Right lung (tissue), 10 donors: ENCODE data around the gene RAD51AP2. TPM values are rescaled to one million over a fixed set of nuclear protein-coding genes. Genes with fewer than 3 reads are reported as not detected.
"Not testable (repeated sequence)": the region's sequence is repeated elsewhere in the genome, so short reads cannot be mapped to it uniquely, and the experiment has no call there.

Source experiments
- DNase-seq, 2 donors: peaks; one replicate each; pipeline ENCODE4 v3.0.0-alpha.2; 2013
- long read RNA-seq, 8 donors: transcript quantifications; one replicate each; lab custom pipeline, GENCODE V29; 2026
- polyA plus RNA-seq, 5 donors: library from polyadenylated mRNA; unstranded; fragments of 120-200 nt; gene quantifications; one replicate each; pipeline versions ENCODE4 v1.2.1 to v1.2.3, GENCODE V29; 2013; ENCODE audit warnings: inconsistent platforms in 1 of 5, low replicate concordance in 1 of 5; ENCODE audit not compliant: insufficient read length in 5 of 5, insufficient read depth in 1 of 5

The RAD51AP2 gene
- under 1 TPM; 0.38 to 0.84 (median 0.69) TPM for polyA plus RNA-seq
- long read RNA-seq, donor 1: 0 reads
- long read RNA-seq, donor 2: 0 reads
- long read RNA-seq, donor 3: 0 reads
- long read RNA-seq, donor 4: 0 reads
- long read RNA-seq, donor 5: 0 reads
- long read RNA-seq, donor 6: 0 reads
- long read RNA-seq, donor 7: 0 reads
- long read RNA-seq, donor 8: 0 reads

DNA sequence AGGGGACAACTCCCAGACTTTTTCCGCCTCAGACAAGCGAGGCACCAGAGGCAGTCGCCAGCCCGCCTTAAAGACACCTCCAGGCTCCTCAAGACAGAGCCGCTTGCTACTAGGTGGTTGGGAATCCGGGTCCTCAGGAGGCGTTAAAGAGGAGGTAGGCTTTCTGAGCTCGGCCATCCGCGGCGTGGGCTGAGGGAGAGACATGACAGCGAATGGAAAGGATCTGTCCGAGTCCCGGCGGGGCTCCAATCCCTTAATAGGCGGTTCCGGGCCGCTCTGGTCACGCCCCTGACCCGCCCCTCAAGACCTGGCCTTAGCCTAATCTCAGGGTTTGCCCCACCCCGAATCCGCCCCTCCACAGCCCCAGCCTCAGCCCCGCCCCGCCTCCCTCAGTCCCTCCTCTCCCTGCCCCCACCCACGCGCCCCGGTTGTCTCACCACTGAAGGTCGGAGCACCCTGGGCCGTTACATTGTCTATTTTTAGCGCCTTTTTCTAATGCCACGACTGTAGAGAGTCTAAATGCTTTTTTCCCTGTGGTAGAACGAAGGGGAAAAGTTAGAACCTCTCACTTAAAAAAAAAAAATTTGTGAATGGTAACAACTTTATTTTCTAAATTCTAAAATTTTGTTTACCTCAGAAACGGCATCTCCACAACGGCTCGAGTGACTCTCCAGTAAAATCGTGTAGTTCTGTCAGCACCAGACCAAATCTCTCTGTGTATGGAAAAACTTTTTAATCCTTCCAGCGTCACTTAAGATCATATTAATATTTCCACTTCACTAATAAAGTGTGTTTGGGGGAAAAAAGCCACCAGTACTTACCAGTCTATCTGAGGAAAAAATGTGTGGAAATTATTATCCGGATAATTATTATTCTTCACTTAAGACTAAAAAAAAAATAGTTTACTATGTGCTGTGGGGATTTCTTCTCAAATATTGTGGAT is at the start of gene RAD51AP2:
RAD51AP2 (minus strand) TSS at position 229 of the 943 bp plus-strand sequence; CDS start at position 204, 25 bp downstream.
- DNase-seq: peak; percentile 86

DNA sequence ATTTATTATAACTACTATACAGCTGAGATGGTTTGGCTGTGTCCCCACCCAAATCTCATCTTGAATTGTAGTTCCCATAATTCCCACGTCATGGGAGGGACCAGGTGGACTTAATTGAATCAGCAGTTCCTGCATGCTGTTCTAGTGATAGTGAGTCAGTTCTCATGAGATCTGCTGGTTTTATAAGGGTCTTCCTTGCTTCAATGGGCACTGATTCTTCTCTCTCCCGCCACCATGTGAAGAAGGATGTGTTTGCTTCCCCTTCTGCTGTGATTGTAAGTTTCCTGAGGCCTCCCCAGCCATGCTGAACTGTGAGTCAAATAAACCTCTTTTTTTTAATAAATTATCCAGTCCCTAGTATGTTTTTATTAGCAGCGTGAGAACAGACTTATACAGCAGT is 47.5 kb upstream of the RAD51AP2 start:
- not testable (repeated sequence) for DNase-seq

DNA sequence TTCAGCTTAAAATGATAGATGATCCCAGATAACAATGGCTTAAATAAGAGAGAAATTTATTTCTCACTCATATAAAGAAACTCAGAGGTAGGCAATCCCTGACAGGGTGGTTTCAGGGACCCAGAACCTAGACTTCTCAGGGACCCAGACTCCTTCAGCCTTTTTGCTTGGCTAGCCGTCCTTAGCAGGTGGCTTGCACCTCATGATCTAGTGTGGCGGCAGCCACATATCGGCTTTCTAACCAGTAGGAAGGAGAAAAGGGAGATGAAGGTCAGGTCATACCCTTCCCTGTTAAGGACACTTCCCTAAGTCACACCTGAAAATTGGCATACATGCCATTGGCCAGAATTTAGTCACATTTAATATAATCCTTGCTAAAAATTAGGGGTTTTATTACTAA is 40.6 kb upstream of the RAD51AP2 start:
- DNase-seq: no peak

DNA sequence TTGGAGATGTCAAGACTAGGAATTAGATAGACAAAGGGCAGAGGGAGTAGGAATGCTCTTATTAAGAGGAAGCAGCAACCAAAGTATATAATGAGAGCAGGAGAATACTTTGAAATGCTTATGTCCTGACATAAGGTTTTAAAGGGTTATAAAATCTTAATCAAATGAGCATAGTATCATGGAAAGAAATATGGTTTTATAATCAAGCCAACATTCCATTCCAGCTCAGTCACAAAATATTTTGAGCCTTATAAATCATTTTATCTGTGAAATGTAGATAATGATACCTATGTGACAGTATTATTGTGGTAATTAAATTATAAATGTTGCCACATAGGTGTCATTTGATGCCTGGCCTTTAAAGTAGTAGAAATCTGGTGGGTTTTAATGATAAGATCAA is 39.8 kb upstream of the RAD51AP2 start:
- DNase-seq: no peak

DNA sequence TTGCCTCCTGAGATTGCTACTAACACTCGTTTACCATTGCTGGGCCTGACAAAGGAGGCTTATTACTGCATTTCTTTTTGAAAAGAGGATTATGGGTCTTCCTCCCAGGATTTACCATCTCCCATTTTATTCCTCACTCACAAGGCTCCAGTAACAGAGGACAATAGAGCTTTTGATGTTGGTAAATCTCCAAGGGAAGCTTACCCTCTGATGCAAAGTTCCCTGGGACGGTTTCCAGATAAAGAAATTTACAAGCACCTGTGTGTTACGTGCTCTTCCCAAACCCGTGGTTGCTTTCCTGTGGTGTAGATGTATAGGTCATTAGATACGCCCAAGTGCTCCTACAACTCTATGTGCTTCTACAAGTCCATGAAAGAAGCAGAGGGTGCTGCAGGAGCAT is 39.4 kb upstream of the RAD51AP2 start:
- no peak for DNase-seq

DNA sequence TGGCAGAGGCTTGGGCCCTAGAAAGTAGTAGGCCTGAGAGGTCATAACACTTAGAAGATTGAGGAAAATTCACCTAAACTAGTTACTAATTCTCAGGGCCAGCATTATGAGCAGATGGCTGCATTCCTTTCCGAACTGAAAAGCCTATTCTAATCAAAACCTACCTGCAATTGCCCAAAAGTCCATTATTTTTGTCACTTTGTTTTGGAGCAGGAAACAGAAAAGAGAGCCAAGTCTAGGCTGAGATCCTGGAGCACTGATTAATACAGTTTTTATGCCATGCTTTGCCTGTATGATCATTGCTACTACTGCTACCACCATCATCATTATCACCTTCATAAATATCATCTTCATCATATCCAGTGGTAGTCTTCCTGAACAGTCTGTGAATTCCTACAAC is 36.9 kb upstream of the RAD51AP2 start:
- DNase-seq: no peak

- no peak for DNase-seq
Measured at GRCh38 chr2:17550907-17551306, 32.7 kb upstream of the RAD51AP2 start.

- no peak for DNase-seq
Measured at GRCh38 chr2:17547737-17548136, 29.5 kb upstream of the RAD51AP2 start.

- no peak for DNase-seq
Measured at GRCh38 chr2:17547237-17547636, 29.0 kb upstream of the RAD51AP2 start.

- no peak for DNase-seq
Measured at GRCh38 chr2:17545680-17546613, 27.7 kb upstream of the RAD51AP2 start.

GRCh38 chr2:17544256-17544655 is 26.0 kb upstream of the RAD51AP2 start:
- DNase-seq: no peak

DNA sequence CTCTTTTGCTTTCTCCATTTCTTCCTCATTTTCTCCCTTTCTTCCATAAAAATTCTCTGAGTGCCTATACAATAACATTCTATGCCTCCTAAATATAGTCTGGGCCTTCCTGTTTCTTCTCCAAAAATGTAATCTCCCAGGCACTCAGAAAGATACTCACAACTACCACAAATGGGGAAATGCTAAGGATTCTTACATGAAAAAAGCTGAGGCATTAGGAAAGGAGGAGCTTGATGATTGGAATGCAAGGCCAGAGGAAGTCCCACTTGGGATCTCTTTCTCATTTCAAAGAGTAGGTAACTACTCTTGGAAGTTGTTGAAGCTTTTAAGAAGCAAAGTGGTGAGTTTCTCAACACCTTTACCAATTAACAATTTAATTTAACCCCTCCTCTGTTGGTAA is 25.6 kb upstream of the RAD51AP2 start:
- DNase-seq: no peak

DNA sequence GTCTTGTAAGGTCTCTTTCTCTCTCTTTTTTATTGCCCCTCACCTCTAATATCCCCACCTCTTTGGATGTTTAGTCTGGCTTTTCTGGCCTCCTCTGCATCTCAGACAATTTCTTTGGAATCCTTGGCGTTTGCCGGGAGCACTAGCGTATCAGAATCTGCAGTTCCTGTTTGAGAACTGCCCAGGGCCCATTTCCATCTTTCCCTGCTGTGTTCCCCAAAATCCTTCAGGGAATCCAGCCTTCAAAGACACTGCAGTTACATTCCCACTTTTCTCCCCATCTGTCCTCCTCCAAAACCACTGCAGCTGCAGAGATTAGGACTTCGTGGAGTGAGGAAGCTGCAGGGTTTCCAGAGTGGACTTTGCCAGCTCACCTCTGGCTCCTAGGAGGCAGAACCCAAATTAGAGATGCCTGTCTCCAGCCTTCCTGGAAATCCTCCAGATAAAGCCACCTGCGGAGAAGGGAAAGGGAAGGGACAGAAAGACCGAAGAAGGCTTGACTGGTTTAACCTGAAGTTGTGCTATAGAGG is 25.0 kb upstream of the RAD51AP2 start:
- no peak for DNase-seq

GRCh38 chr2:17542471-17542870 is 24.2 kb upstream of the RAD51AP2 start:
- DNase-seq: no peak

DNA sequence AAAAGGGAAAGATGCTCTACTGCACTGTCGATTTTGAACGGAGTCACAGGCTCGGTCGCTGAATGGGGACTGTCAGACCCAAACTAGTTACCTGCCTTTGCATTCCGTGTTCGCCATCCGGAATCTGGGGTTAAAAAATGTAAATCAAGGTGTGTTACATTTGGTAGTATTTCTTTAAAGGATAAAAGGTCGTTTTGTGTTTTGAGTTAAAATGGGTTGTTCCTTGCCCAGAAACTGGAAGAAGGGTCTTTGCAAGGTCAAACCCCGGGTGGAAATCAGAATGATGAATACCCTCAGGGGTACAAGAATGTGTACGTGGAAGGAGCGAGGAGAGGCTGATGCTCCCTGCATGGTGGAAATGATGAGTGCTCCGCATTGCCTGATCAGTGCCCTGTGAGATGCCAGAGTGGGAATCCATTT is 23.3 kb upstream of the RAD51AP2 start:
- DNase-seq: no peak

DNA sequence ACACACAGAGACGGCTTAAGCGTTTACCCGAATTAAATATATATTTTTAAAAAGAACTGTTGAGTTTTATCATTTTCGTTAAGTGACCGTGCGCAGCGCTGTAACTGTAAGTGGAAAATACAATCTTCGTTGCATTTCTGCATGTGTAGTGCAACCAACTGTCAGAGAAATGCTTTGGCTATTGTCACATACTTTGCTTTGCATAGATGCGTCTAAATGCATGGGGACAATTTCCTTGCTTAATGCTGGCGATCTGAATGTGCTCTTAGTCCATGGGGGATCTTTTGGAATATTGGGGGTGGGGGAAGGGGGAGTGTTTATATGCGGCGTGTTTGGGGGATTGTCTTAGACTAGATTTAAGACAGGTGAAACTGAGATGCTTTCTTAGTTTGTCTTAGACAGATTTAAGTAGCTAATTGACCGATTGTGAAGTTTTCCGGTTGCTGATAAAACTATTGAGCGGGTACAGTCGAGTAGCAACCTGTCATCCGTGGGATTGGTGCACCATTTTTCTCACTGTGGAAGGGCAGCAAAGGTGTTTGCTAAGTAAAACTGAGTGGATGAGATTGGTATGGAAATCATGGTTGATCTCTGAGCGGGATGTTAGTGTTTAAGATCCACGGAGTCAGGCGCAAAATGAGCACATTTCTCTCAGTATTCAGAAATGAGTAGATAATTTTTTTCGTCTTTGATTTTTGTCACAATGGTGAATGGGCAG is 22.7 kb upstream of the RAD51AP2 start:
- no peak for DNase-seq

GRCh38 chr2:17540093-17540812 is 22.0 kb upstream of the RAD51AP2 start, which contains the start of gene VSNL1:
VSNL1 (plus strand) TSS chr2:17540696; CDS start chr2:17592075, 51,379 bp downstream.
- DNase-seq: peak; percentile 95

DNA sequence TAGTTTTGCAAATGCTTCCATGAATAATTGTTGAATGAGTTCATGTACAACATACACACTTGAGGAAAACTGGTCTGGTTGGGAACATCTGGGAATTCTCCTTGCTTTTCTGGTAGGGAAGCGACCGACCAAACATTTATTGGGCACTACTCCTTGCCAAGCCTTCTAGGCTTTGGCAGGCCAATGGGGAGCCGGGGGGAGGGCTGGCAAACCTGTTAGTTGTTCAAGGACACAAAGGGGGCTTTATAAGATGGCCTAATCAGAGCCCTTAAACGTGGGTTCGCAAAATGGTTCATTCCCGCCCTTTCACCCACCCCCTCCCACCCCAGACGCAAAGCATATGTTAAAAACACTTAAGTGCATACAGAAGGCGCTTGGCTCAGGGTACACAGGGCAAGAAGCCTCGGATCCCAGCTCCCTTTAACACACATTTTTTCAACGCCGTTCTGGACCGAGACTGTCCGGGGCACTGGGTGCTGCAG is 21.4 kb upstream of the RAD51AP2 start:
- DNase-seq: peak; percentile 57 to 66

DNA sequence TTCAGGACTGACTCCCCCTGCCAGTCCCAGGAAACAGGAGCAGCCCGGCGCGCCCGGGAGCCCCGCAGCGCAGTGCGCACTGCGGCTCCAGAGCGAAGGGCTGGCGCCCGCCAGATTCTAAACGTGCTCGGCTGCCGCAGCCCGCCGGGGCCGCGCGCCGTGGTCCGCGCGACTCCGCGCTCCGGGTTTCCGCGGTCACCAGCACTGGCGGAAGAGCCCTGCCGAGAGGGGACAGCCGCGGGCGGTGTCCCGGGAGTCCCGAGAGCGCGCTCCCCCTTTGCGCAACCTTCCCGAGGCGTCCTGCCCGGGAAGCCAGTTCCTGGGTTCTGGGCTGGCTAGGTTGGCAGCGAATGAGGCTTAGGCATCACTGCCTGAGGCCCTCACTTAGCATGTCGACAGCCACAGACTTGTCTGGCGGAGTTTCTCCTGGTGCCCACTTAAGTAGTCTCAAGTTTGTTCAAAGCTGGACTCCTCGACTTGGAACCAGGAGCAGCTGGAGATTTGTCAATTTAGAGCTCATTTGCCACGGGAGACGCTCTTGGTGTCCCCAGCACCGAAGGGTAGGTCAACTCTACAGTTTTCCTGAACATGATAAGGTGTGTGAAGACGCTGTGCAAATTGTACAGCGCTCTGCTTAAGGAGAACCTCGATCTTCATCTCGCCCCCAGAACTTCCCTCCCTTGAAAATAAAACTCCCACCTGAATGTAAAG is 20.8 kb upstream of the RAD51AP2 start:
- DNase-seq: peak; percentile 87 to 89
